HepG2 (cell line): Measurements from ENCODE around the gene NCR3LG1. TPM values are rescaled to one million over a fixed set of nuclear protein-coding genes. Genes with fewer than 3 reads are reported as not detected.

Experiments
- ELF3 ChIP-seq: IDR thresholded peaks from 2 replicates; pipeline ENCODE4 v1.6.1; 2016; ENCODE audit warnings: missing genetic modification reagents, missing compliant biosample characterization
- GABPA ChIP-seq, 2 experiments: IDR thresholded peaks; 2 replicates each; pipeline ENCODE4 v1.6.1; 2011 to 2016; ENCODE audit warnings: low read depth in 2 of 2, low read length in 1 of 2, missing biosample characterization in 1 of 2, missing genetic modification characterization in 1 of 2
- HHEX ChIP-seq: IDR thresholded peaks from 2 replicates; pipeline ENCODE4 v1.6.1; 2016; ENCODE audit warnings: control low read depth
- MXI1 ChIP-seq: IDR thresholded peaks from 3 replicates; pipeline ENCODE4 v1.6.1; 2012; ENCODE audit warnings: low read depth, low read length, inconsistent platforms, borderline replicate concordance
- PHF8 ChIP-seq: sonication (generic); formaldehyde crosslinking; IDR thresholded peaks from 2 replicates; pipeline ENCODE4 v1.5.0; 2020; ENCODE audit warnings: missing genetic modification reagents
- ZBTB2 ChIP-seq: sonication (generic); formaldehyde crosslinking; IDR thresholded peaks from 2 replicates; pipeline ENCODE4 v1.8.0; 2022; ENCODE audit warnings: low read depth, missing genetic modification reagents
- ZNF569 ChIP-seq: sonication (generic); formaldehyde crosslinking; IDR thresholded peaks from 2 replicates; pipeline ENCODE4 v1.5.0; 2020; ENCODE audit warnings: mild to moderate bottlenecking, missing genetic modification reagents, moderate library complexity, borderline replicate concordance
- ZNF782 ChIP-seq: sonication (generic); formaldehyde crosslinking; IDR thresholded peaks from 2 replicates; pipeline ENCODE4 v1.4.0; 2020; ENCODE audit warnings: missing genetic modification reagents, mild to moderate bottlenecking, borderline replicate concordance
- ZSCAN30 ChIP-seq: sonication (generic); formaldehyde crosslinking; IDR thresholded peaks from 2 replicates; pipeline ENCODE4 v1.5.0; 2020; ENCODE audit warnings: mild to moderate bottlenecking, missing genetic modification reagents
- polyA plus RNA-seq, 8 experiments: library from polyadenylated mRNA; depleted of rRNA in 3 of 8; stranded (reverse) in 7 of 8; unstranded in 1 of 8; fragments of >200 nt; fragmentation: Illumina TruSeq in 4 of 8; extraction: Trizol in 4 of 8; gene quantifications; 2 replicates each; pipeline versions ENCODE4 v1.2.1 to v1.2.3, GENCODE V29; 2011 to 2016; ENCODE audit warnings: low read depth in 4 of 8, missing spikeins in 1 of 8, mixed read lengths in 1 of 8; ENCODE audit not compliant: insufficient read depth in 1 of 8
- total RNA-seq, 5 experiments: library from RNA; depleted of rRNA; stranded (reverse); fragments of >200 nt; fragmentation: Illumina TruSeq; extraction: Trizol; gene quantifications; 2 replicates each; pipeline ENCODE4 v1.2.3, GENCODE V29; 2016; ENCODE audit warnings: low read depth in 1 of 5
- TF ChIP-seq, protein P1 (sequence below): sonication (generic); formaldehyde crosslinking; IDR thresholded peaks from 2 replicates; pipeline ENCODE4 v1.5.0; 2020; ENCODE audit warnings: mild to moderate bottlenecking, missing genetic modification reagents, borderline replicate concordance

Gene NCR3LG1
- total and polyA plus RNA-seq, 2 of the 13 experiments (the other 11 are each of a cell fraction or from before 2014, with no cell fraction given), result 16.1 to 25.1 TPM

DNA sequence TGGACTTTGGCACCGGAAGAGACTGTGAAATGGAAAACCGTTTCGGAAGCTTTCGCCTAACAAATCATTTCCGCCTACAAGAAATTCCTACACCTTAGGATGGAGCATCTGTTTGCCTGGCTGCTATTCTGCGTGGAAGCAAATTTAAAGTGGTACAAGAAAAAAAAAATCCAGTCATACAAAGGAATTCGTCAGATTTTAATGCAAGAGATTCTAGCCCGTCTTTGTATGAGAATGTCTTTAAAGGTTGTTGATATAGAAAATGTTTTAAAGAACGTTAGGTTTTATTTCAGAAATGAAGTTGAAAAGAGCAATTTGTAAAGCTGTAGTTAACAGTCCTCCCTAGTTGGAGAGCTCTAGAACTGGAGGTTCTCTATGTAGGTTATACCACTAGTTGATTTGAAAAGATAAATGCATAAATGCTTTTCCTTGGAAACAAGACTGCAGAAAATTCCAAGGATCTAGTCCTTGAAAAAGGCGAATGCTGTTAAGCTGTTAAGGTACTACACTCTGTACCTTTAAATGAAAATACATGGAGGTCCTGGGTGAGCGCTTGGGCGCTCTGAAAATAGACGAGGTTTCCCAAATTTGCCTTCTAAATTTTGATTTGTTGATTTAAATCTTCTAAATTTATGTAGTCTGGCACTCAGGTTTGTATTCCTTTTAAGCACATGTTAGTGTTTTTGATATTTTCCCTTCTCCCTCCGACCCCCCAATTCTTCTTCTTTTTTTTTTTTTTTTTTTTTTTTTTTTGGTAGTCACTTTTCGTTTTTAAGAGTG is 2.4 kb downstream of the NCR3LG1 start (continued):
- TF ChIP-seq, protein P1, sequence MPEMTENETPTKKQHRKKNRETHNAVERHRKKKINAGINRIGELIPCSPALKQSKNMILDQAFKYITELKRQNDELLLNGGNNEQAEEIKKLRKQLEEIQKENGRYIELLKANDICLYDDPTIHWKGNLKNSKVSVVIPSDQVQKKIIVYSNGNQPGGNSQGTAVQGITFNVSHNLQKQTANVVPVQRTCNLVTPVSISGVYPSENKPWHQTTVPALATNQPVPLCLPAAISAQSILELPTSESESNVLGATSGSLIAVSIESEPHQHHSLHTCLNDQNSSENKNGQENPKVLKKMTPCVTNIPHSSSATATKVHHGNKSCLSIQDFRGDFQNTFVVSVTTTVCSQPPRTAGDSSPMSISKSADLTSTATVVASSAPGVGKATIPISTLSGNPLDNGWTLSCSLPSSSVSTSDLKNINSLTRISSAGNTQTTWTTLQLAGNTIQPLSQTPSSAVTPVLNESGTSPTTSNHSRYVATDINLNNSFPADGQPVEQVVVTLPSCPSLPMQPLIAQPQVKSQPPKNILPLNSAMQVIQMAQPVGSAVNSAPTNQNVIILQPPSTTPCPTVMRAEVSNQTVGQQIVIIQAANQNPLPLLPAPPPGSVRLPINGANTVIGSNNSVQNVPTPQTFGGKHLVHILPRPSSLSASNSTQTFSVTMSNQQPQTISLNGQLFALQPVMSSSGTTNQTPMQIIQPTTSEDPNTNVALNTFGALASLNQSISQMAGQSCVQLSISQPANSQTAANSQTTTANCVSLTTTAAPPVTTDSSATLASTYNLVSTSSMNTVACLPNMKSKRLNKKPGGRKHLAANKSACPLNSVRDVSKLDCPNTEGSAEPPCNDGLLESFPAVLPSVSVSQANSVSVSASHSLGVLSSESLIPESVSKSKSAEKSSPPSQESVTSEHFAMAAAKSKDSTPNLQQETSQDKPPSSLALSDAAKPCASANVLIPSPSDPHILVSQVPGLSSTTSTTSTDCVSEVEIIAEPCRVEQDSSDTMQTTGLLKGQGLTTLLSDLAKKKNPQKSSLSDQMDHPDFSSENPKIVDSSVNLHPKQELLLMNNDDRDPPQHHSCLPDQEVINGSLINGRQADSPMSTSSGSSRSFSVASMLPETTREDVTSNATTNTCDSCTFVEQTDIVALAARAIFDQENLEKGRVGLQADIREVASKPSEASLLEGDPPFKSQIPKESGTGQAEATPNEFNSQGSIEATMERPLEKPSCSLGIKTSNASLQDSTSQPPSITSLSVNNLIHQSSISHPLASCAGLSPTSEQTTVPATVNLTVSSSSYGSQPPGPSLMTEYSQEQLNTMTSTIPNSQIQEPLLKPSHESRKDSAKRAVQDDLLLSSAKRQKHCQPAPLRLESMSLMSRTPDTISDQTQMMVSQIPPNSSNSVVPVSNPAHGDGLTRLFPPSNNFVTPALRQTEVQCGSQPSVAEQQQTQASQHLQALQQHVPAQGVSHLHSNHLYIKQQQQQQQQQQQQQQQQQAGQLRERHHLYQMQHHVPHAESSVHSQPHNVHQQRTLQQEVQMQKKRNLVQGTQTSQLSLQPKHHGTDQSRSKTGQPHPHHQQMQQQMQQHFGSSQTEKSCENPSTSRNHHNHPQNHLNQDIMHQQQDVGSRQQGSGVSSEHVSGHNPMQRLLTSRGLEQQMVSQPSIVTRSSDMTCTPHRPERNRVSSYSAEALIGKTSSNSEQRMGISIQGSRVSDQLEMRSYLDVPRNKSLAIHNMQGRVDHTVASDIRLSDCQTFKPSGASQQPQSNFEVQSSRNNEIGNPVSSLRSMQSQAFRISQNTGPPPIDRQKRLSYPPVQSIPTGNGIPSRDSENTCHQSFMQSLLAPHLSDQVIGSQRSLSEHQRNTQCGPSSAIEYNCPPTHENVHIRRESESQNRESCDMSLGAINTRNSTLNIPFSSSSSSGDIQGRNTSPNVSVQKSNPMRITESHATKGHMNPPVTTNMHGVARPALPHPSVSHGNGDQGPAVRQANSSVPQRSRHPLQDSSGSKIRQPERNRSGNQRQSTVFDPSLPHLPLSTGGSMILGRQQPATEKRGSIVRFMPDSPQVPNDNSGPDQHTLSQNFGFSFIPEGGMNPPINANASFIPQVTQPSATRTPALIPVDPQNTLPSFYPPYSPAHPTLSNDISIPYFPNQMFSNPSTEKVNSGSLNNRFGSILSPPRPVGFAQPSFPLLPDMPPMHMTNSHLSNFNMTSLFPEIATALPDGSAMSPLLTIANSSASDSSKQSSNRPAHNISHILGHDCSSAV, result no peak
- TF ChIP-seq ZBTB2 (CRISPR knock-in tag) (no peak), HHEX (CRISPR knock-in tag) (no peak), ZSCAN30 (no peak), PHF8 (CRISPR knock-in tag) (peak; percentile 6), ELF3 (CRISPR knock-in tag) (peak; percentile 98), MXI1 (no peak), GABPA (IDR thresholded peaks at IDR 0.05; ENCODE audit: low read depth, low read length) (no peak), GABPA (CRISPR knock-in tag; IDR thresholded peaks at IDR 0.05; ENCODE audit: low read depth) (peak; percentile 89), ZNF569 (CRISPR knock-in tag) (no peak), ZNF782 (CRISPR knock-in tag) (no peak)
